Astrocyte (in vitro differentiated cells and primary cell): ENCODE results near the gene MBD2.

Source experiments
- CTCF ChIP-seq: IDR thresholded peaks from 2 replicates; pipeline ENCODE4 v1.5.1; 2011; ENCODE audit warnings: low read depth, mild to moderate bottlenecking, inconsistent platforms, low read length, moderate library complexity; ENCODE audit not compliant: insufficient read depth
- EZH2 ChIP-seq: IDR thresholded peaks from 2 replicates; pipeline ENCODE4 v1.6.1; 2012; ENCODE audit warnings: mild to moderate bottlenecking, low read length, inconsistent platforms; ENCODE audit not compliant: insufficient read depth

GRCh38 chr18:54241483-54241882, 17.0 kb upstream of the MBD2 start:
- TF ChIP-seq CTCF, result no peak
- no peak for TF ChIP-seq EZH2
